Measurements from ENCODE around the gene PLEKHA6.

Gene PLEKHA6

DNA sequence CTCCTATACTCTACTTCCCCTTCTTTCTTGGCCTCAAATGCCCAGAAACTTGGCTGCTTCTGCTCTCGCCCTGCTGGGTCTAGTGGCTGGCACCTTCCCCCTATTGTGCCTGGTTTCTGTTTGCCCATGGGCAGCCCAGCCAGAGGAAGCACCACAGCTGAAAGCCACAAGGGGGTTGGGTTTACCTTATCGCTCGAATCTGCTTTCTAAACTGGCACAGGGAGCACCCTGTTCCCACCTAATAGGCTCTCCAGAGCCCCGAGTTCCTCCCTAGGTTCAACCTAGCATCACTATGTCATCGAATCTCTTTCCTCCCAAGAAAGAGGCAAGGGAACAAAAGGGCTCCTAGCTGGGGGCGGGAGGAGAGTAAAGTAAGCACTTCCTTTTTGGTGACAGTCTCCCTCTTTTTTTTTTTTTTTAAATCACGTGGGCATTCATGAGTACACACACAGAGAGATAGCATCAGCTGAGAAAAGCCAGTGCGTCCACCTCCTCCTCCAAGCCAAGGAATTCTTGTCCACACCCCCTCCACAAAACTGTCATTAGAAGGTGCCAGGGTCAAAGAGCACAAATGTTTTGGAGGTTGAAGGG lies 72.8 kb downstream of the PLEKHA6 start:
- peak in 1 of 2 donors; percentile 1 for DNase-seq (ENCODE audit: low read depth in 2 of 2)

DNA sequence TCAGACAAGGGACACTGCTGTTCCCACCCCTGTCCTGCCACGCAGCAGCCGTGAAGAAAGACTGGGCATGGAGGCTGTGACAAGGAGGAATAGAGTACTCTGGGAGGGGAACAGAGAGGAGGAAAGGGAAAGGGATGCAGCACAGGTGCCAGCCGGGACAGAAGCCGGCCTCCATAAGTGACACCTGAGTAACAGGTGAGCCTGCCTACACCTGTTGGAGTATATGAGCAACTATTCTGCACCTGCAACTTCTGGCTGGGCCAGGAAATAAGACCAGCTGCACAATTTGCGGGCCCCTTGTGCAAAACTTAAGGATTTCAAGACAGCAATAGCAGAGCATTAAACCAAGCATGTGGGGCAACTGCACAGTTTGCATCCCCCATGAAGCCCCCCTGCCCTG lies 73.4 kb downstream of the PLEKHA6 start:
- DNase-seq (ENCODE audit: low read depth in 2 of 2): no peak

DNA sequence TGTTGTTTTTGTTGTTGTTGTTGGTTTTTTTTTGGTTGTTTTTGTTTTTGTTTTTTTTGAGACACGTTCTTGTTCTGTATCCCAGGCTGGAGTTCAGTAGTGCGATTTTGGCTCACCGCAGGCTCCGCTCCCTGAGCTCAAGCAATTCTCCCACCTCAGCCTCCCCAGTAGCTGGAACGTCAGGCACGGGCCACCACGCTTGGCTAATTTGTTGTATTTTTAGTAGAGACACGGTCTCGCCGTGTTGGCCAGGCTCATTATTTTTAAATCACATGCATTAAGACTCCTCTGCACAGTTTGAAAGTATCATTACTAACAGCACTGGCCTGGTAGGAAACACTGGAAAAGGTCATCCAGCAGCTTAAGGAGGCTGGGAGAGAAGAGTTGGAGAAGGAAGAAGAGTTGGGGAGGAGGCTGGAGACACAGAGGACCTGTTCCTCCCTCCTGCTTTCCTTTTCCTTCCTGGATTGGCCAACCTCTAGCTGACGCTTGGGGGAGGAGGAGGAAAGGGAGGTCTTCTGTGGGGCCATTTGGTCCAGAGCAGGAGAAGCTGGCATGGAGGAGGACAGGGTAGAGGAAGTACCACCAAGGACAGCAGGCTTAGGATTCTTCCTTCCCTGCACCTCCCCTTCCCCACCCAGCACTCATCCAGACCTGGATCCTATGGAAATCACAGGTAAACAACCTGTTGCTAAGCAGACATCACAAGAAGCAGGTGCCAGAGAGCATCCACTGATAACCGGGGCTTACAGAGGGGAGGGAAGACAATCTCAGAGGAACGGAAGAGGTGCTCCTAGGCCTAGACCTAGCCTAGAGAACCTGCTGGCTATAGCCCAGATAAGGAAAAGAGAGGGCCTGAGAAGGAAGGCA lies 74.1 kb downstream of the PLEKHA6 start:
- DNase-seq (ENCODE audit: low read depth in 2 of 2): no peak

DNA sequence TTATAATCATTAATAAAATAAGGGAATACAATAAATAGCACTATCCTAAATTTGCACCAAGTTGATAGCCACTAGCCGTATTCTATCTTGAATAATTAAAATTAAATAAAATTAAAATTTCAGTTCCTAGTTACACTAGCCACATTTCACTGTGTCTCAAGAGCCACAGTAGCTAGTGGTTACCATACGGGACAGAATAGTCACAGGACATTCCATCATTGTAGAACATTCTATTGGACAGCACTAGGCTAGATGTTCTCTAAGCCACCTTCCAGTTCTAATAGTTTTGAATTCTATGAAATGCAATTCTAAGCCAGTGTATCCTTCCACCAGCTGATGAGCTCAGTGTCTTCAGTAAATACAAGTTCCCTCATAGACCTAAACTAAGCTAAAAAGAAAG lies 74.8 kb downstream of the PLEKHA6 start:
- no peak for DNase-seq (ENCODE audit: low read depth in 2 of 2)

DNA sequence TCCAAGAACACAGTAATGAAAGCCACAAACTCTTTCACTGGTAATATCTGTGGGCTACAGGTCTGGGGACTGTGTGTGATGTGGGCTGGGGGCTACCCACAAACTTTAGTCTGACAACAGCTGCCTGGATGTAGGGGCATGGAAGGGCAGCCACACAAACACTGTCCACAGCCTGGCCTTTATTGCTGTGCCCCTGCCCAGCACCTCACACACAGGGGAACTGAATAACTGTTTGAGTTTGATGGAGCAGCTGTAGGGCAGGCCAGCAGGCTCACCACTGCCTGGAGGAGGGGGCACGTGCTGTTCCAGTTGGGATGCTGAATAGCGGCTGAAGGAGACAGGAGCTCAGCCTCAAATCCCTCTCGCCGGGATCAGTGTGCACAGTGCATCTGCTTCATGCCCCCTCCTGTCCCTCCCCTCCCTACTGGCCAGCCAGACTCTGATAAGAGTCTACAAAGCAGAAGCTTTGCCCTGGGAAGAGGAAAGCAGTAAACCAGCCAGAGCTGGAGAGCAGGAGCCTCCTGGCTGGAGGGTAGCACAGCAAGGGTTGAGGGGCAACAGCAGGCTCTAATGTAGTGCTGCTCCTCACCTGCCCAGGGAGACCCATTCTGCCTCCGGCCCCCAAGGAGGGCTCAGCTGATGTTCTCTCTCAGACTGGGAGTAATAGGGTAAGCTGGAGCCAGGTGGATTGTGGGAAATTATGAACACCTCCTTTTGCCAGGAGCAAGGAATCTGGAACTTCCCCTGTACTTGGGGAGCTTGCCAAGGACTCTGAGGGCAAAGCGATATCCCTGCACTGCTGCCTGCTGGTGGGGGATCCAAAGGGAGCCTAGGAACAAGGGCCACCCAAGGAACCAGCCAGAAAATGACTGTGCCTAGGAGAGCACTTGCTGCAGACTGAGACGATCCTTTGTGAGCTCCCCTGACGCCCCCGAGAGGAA lies 75.7 kb downstream of the PLEKHA6 start:
- DNase-seq (ENCODE audit: low read depth in 2 of 2): no peak

DNA sequence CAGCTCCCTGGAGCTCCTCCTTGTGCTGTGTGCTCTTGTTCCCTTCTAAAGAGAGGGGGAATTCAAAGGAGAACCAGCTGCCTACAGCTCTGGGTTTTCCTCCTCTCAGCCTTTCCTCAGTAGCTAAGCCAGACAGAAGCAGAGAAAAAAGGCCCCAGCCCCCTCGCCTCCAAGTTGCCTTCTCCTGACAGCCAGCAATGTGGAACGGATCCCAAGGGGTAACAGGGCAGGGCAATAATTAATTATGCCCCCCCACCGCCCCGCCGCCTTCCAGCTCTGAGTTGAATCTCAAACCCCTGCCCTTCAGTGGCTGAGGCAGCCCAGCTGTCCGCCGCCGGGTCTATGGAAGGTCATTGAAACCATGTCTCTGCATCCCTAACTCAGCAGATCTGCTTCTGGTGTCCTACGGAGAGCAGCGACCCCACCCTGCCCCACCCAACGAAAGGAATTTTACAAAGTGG lies 76.9 kb downstream of the PLEKHA6 start:
- no peak for DNase-seq (ENCODE audit: low read depth in 2 of 2)

DNA sequence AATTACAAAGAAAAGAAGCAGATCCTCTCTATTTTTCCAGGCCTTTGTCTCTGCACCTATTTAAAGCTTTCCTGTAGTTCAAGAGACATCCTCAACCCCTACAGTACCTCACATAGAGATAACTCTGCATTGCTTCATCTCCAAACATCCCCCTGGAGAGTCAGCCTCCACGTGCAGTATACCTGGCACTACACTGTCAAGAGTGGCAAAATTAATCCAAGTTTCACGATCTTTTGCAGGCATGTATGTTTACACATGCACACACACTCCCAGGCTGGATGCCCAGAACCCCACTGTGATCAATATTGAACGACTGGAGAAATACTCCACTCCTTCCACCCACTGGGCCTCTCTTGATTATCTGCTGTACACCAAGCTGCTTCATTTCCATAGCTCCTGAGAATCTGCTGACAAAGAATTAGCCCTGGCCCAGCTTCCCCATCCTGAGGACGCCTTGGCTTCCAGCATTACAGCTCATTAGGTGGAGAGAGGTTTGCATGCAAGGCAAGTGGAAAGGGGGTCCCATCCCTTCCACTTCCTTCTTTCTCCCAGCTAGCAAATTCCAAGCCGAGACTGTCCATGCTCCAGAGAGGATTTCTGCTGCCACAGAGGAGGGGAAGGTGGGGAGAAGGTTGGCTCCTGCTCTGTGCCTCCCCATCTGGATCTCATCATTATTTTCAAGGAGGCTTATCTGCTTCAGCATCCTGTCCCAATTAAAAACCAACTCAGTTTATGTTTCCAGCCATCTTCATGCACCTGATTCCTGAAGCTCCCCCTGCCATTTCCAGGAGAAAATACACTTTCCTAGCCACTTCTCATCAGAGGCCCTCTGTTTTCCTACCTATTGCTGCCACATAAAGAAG lies 79.4 kb downstream of the PLEKHA6 start:
- no peak for DNase-seq (ENCODE audit: low read depth in 2 of 2)

DNA sequence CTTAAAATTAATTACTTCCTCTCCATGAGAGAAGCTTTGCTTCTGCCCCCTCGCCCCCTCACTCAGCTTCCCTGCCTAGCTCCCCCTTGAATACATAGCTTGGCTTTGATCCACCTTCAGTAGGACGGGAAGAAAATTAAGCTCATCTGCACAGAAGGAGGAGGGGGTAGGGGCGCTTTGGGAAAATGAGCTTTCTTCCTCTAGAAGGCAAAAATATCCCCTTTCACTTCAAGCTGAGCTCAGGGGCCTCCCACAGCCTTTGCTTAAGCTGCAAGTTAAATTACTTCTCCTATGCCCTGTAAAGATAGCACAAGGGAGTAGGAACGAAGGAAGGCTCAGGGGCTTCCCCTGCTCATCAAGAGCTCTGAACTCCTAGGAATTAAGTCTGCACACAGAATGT lies 80.8 kb downstream of the PLEKHA6 start:
- DNase-seq (ENCODE audit: low read depth in 2 of 2): no peak

DNA sequence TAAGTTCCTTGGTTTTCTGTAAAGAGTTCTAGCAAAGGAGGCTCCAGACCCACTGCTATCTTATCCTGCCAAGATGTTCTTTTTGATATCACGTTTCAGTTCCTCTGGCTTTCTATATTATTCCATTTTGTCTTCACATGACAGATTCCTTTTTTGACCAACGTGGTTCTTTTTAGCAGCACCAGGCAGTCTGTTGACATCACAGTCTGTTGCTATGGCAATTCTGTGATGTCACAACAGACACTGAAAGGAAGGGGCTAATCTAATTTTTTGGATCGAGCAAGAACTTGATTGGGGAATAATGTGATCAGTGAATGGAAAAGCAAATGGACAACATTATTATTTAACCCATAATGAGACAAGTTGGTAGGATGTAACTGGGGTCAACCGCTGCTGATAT lies 81.5 kb downstream of the PLEKHA6 start:
- DNase-seq (ENCODE audit: low read depth in 2 of 2): no peak

DNA sequence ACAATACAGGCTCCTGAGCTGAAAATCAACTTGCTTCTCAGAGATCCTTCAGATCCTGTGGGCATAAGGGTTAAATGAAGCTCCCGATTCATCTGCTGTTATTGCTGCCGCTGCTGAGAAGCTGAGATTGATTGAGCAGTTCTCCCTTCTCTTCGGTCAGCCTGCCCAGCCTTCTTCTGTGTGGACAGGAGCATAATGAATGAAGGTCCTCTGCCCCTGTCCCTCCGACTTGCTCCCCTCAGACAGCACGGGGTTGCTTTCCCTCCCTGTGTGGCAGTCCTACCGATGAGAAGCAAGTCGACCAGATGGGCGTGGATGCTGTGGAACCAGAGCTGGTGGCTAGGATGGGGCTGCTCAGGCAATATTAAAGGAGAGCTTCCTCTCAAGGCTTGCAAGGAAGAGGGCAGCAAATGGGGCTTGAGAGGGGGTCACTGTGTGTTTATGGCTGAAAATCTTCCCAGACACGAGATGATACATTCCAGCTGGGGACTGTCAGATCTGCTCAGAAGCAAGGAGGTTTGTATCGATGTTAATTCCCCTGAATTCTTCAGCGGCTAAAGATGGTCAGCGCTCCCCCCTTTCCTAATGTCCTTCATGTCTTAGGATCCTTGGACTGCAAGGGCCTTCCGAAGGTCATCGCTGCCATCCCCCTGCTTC lies 82.0 kb downstream of the PLEKHA6 start:
- no peak for DNase-seq (ENCODE audit: low read depth in 2 of 2)

DNA sequence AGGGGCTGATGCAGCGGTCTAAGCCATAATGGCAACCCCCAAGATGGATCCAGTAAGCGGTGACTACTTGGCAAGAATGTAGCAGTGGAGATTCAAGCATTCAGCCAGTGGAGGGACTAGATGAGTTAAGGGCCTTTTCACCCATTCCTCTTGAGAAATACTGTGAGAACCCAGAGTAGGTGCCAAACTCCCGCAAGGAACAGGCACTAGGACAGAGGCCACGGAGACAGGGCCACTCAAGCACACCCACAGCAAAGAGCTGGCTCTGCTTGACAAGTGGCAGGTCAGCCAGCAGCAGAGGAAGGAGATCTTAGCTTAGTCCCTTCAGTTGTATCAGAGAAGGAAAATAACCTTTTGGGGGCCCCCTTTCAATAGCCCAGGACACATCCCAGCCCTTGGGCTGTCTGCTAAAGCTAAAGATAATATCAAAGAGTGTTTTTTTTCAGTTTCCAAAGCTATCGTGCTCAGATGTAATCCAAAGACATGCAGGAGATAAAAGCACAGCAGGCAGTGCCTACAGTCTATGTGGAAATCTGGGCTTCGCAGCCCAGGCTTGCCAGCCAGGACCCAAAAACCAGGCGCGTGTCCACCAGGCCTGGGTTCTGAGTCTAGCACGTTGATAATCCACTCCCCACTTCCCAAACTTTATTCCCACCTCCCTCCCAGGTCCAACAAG lies 83.9 kb downstream of the PLEKHA6 start:
- no peak for DNase-seq (ENCODE audit: low read depth in 2 of 2)

DNA sequence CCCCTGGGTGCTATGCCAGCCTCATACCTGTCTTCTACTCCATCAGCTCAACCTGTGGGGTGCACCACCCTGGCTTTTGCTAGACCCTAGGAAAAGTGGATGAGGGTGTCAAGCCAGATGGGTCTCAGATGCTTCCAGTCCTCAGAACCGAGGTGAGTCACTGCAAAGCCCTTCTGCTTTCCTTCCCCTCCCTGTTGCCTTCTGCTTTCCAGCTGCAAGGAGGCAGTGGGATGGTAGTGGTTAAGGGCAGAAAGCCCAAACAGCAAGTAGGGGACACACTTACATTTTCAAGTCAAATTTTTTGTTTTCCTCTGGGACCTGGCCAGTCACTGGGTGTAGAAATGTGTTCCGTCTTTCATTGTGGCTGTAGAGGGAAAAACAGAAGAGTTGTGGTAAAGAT lies 85.3 kb downstream of the PLEKHA6 start:
- no peak for DNase-seq (ENCODE audit: low read depth in 2 of 2)

DNA sequence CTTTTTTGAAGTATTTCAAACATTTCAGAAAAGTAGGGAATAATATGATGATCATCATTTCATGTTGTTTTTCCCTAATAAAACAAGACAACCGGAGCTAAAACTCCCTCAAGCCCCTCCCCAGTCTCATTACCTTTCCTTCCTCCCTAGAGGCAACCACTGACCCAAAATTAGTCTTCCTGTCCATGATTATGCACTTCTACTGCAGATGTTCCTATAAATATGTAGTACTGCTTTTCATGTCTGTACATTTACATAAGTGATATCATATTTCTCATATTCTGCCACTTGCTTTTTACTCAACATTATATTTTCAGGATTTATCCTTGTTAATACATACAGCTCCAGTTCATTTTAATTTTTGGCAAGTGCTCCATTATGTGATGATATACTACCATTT lies 87.2 kb downstream of the PLEKHA6 start:
- DNase-seq (ENCODE audit: low read depth in 2 of 2): no peak

DNA sequence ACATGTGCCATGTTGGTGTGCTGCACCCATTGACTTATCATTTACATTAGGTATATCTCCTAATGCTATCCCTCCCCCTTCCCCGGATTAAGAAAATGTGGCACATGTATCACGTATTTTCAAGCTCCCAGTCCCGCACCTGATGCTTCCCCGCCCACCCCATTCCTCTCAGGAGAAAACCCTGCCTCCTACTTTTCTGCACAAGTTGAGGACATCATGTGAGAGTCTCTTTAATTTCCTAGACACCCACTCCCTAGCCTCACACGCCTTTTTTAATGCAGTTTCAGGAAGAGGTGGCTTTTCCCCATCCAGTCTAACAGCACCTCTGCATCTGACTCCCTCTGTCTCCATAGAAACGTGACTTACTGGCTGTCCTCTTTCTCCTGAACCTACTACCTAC lies 87.8 kb downstream of the PLEKHA6 start:
- no peak for DNase-seq (ENCODE audit: low read depth in 2 of 2)

DNA sequence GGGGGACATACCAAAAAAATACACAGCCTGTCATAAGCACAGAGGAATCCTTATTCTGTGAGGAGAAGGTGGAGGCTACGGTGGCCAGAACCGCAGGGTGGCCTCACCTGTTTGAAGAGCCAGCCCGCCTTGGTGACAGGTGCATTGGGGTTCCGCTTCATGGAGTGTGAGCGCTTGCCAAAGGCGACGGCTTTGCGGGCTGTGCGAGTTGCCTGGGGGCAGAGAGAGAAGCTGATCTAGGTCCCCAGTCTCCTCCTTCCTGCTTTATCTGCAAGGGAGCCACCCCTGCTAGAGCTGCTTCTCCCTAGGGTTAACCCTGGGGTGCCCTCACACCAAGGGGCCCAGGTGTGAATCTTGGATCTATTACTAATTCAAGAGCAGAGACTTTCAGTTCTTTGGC lies 91.6 kb downstream of the PLEKHA6 start:
- DNase-seq (ENCODE audit: low read depth in 2 of 2): no peak

DNA sequence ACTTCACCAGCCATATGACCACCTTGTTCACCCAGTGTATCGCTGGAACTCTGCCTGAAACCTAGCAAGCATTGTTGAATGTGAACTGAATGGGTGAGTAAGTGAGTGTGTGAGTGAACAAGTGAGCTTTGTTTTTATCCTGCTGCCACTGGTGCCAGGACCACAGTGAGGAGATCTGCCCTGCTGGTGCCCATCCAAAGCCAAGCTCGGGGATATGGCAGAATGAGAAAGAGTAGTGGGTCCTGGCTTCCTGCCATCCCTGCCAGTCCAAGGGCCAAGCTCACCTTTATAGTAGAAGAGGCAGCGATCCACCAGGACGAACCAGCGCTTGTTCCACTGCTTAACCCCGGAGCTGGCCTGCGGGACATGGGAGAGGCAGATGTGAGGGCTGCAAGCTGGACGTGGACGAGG lies 92.5 kb downstream of the PLEKHA6 start:
- DNase-seq (ENCODE audit: low read depth in 2 of 2): no peak

DNA sequence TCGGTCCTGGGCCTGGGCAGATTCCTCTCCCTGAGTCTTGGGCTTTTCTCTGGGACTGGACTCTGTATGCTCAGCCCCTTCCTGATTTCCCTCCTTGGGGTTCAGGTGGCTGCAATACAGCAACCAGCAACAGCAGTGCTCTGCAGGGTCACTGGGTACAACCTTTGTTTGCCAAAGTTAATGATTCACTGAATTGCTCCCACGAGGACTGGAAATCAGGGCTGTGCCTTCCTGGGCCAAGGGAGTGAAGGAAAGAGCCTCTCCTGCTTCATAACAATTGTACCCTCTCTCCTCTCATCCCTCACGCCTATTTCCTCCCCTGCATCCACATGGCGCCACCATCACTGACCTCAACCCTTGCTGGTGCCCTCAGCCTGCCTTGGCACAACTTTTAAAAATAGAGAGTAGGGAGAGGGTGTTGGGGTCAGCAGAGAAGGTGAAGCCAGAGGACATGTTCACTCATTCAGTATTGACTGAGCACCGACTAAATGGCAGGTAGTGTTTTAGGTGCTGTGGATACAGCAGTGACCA lies 93.2 kb downstream of the PLEKHA6 start:
- DNase-seq (ENCODE audit: low read depth in 2 of 2): no peak

DNA sequence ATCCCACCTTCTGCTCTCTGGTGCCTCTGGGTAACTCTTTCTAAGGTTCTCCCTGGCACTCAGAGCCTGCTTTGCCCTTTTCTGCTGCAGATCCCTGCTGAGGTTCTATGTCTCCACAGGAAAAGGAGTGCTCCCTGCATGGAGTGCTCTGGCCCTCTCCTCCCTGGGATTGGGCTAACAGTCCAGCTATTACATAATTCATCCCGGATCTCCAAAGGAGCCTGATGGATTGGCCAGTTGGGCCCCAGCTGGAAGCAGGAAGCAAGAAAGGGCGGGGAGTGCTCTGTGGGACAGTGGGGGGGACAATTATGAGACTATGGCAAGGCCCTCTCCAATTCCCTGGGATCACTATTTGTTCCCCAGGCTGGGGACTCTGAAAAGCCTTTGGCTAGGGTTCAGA lies 94.1 kb downstream of the PLEKHA6 start:
- no peak for DNase-seq (ENCODE audit: low read depth in 2 of 2)

DNA sequence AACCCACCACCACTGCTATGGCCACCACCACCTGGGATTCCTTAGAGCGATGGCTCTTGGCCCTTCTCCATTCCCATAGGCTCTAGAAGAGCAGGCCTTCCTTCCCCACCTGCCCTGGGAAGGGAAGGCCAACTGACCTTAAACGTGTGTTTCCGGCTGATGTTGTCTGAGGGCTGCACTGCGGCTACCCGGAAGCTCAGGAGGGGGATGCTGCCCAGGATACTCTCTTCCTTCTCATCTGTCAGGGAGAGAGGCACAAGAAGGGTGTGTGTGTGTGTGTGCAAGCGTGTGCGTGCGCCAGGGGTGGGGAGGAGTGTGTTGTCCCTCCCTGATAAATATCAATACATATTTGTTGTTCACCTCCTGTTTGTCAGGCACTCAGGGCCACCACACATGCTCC lies 94.9 kb downstream of the PLEKHA6 start:
- DNase-seq (ENCODE audit: low read depth in 2 of 2): no peak

Measured in activated CD4-positive, alpha-beta T cell treated with anti-CD3 and anti-CD28 coated beads for 24 hours (primary cell).